Mesenteric fat pad (tissue), 1 donor: ENCODE data around the gene IL18. TPM values are rescaled to one million over a fixed set of nuclear protein-coding genes. Genes with fewer than 3 reads are reported as not detected.
"Not testable (repeated sequence)": the region's sequence is repeated elsewhere in the genome, so short reads cannot be mapped to it uniquely, and the experiment has no call there.

Source experiments
- DNase-seq: peaks from one replicate; pipeline ENCODE4 v3.0.0-alpha.2; 2020; ENCODE audit warnings: low spot score
- total RNA-seq: library from RNA; stranded (reverse); fragmentation: NEBNext Ultra II Directional; extraction: Animal tissue kit (Norgen Biotek cat#: 25700); gene quantifications from one replicate; pipeline ENCODE4 v1.2.1, GENCODE V29; 2021
- donor health status: DM: yes; HTN: yes; CAD: no.

Gene IL18
- total RNA-seq, 1 donor from 2014 or later = 14.7 TPM

DNA sequence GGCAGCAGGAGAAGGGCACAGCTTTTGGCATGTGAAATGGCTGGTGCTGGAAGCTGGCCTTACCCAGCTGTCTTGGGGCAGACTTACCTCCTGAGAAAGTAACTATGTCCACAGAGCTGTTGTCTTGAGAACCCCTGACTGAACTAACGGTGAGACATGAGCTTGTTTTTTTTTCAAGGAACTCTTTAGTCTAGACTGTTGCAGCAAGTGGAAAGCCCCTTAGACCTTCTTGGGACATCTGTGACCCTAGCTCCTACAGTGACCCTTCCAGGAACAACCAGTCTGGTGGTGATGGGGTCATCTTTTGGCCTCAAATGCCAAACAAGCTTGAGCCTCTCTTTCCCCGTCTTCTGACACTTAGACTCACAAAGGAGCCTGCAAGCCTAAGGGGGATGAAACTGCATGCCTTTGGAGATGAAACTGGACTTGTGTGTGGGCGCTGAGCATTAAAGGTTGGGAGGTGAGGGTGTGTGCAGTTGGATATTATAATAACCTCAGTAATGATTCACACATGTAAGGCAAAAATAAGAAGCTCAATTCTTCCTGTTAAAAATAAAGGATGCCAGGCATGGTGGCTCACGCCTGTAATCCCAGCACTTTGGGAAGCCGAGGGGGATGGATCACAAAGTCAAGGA, 41.8 kb downstream of the IL18 start:
- no peak for DNase-seq

GRCh38 chr11:112118176-112118575, 45.7 kb downstream of the IL18 start:
- no peak for DNase-seq

DNA sequence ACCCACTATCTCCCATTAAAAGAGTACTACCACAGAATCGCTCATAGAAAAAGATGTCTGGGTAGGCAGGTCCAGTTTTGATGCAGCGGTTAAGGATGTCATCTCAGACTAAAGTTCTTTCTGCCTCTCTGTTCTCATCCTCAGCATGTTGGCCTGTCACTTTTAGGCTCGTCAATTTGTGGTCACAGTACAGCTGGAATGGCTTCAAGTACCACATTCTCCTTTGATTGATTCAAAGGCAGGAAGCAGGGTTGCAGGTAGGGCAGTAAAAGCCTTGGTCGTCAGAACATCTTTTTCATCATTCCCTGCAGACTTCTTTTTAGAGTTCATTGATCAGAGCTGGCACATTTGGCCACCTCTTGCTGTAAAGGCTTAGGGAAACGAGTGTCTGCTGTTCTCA, 48.5 kb downstream of the IL18 start:
- no peak for DNase-seq

GRCh38 chr11:112114460-112114859, 49.4 kb downstream of the IL18 start:
- DNase-seq = no peak

DNA sequence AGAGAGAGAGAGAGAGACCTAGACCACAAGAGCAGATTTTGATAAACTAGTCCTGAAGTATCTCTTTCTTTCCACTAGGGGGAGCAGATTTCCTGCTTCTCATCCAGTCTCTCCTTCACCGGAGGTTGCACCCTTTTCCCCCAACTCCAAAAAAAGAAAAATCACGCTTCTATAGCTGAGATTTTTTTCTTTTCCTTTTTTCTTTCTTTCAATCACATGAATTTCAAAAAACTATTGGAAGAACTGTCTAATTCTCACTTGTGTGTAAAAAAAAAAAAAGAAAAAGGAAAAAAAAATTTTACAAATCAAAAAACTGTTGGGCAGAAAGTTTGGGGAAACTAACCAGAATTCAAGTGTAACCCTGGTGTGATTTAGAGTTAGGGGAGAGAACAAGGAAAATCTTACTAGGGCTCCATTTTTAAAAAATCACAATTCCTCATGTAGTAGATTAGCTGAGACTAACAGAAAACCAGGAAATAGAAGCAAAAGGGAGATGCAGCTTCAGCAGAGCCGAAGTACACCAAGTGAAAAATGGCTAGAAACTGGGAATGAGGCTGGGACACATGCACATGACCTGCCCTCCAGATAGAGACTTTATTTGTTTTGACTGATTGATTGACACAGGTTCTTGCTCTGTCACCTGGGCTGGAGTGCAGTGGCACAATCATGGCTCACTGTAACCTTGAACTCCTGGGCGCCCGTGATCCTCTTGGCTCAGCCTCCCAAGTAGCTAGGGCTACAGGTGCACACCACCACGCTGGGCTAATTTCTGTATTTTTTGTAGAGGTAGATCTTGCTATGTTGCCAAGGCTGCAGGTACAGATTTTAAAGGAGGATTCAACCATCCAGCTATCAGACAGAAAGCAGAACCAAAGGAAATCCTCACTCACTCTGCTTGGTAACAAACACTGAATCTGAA, 50.1 kb downstream of the IL18 start:
- no peak for DNase-seq

- DNase-seq = no peak
Observed at GRCh38 chr11:112106070-112106469, 57.8 kb downstream of the IL18 start.

DNA sequence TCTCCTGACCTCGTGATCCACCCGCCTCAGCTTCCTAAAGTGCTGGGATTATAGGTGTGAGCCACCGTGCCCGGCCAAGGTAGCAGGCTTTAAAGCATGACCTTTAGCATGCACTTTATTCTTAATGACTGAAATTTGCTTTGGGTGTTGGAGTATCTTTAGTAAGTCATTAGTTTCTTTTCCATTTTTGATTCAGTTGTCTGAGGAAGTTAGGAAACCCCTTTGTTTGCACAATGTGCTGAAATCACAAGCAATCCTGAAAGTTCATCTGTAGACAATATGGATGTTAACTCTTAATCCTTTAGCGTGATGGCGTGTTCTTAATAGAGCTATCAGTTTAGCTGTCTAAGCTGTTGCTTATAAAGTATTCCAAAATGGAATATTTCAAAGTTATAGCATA, 60.4 kb downstream of the IL18 start:
- DNase-seq = no peak

GRCh38 chr11:112100462-112100861, 63.4 kb downstream of the IL18 start:
- DNase-seq = no peak

- no peak for DNase-seq
Observed at GRCh38 chr11:112097734-112098528, 66.0 kb downstream of the IL18 start.

DNA sequence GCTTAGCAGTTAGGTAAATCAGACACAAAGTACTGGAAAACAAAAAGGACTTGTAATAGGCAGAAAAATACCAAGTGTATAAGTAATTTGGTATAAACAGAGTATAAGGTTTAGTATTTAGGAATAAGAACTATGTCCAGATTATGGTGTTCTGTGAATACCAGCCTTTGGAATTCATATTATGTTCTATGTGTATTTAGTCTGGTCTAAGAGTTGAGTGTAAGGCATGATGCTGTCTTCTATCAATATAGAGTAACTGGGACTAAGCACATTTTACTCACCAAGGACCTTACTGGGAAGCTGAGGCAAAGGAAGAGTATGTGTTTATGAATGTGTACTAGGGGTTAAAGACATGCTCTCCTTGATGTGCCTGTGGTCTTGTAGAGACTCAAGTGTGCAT, 67.7 kb downstream of the IL18 start:
- DNase-seq = no peak

GRCh38 chr11:112095302-112095701, 68.6 kb downstream of the IL18 start:
- DNase-seq = not testable (repeated sequence)

Other genes starting within 250 kb of the IL18 start
- 3.1 TPM for gene C11orf52, start 245.2 kb downstream of the IL18 start, total RNA-seq
- gene DIXDC1, start 226.8 kb downstream of the IL18 start, total RNA-seq = 48.8 TPM
- 77.7 TPM for gene DLAT, start 138.7 kb downstream of the IL18 start, total RNA-seq
- 1.5 TPM for gene PIH1D2, start 90.1 kb downstream of the IL18 start, total RNA-seq
- 13.6 TPM for gene NKAPD1, start 89.8 kb downstream of the IL18 start, total RNA-seq
- gene TIMM8B, start 77.3 kb downstream of the IL18 start, total RNA-seq = 57.2 TPM
- gene SDHD, start 77.2 kb downstream of the IL18 start, total RNA-seq = 86.4 TPM
- gene TEX12, start 3.3 kb upstream of the IL18 start, total RNA-seq = not detected
- gene BCO2, start 11.4 kb upstream of the IL18 start, total RNA-seq = 2.5 TPM
- 34.6 TPM for gene PTS, start 62.3 kb upstream of the IL18 start, total RNA-seq
- not detected for gene PLET1, start 96.8 kb upstream of the IL18 start, total RNA-seq